ENCODE data around the gene ACTRT2. TPM values are rescaled to one million over a fixed set of nuclear protein-coding genes. Genes with fewer than 3 reads are reported as not detected.

ACTRT2 gene
- polyA plus RNA-seq, 4 donors: not detected

GRCh38 chr1:3001471-3002348, 19.6 kb upstream of the ACTRT2 start:
- no peak for DNase-seq (ENCODE audit: low read depth in 4 of 4, low spot score in 3 of 4)

GRCh38 chr1:3002349-3003038, 18.8 kb upstream of the ACTRT2 start:
- DNase-seq (ENCODE audit: low read depth in 4 of 4, low spot score in 3 of 4): no peak

GRCh38 chr1:3003039-3003940, 18.0 kb upstream of the ACTRT2 start:
- no peak for DNase-seq (ENCODE audit: low read depth in 4 of 4, low spot score in 3 of 4)

- no peak for DNase-seq (ENCODE audit: low read depth in 4 of 4, low spot score in 3 of 4)
Observed at GRCh38 chr1:3003941-3004270, 17.4 kb upstream of the ACTRT2 start.

GRCh38 chr1:3004285-3005205, 16.7 kb upstream of the ACTRT2 start:
- DNase-seq (ENCODE audit: low read depth in 4 of 4, low spot score in 3 of 4): no peak

GRCh38 chr1:3005771-3006170, 15.5 kb upstream of the ACTRT2 start:
- DNase-seq (ENCODE audit: low read depth in 4 of 4, low spot score in 3 of 4): no peak

GRCh38 chr1:3007298-3008147, 13.7 kb upstream of the ACTRT2 start:
- no peak for DNase-seq (ENCODE audit: low read depth in 4 of 4, low spot score in 3 of 4)

GRCh38 chr1:3009021-3009420, 12.2 kb upstream of the ACTRT2 start:
- DNase-seq (ENCODE audit: low read depth in 4 of 4, low spot score in 3 of 4): no peak

GRCh38 chr1:3009556-3009955, 11.7 kb upstream of the ACTRT2 start:
- no peak for DNase-seq (ENCODE audit: low read depth in 4 of 4, low spot score in 3 of 4)

GRCh38 chr1:3011127-3011526, 10.1 kb upstream of the ACTRT2 start:
- no peak for DNase-seq (ENCODE audit: low read depth in 4 of 4, low spot score in 3 of 4)

GRCh38 chr1:3011631-3012455, 9.4 kb upstream of the ACTRT2 start:
- peak; percentile 27 to 45 (median 36) for DNase-seq (ENCODE audit: low read depth in 4 of 4, low spot score in 3 of 4)

GRCh38 chr1:3012456-3013291, 8.6 kb upstream of the ACTRT2 start:
- peak; percentile 16 to 47 (median 24) for DNase-seq (ENCODE audit: low read depth in 4 of 4, low spot score in 3 of 4)

- DNase-seq (ENCODE audit: low read depth in 4 of 4, low spot score in 3 of 4): no peak
Observed at GRCh38 chr1:3013371-3014049, 7.8 kb upstream of the ACTRT2 start.

GRCh38 chr1:3014050-3014440, 7.2 kb upstream of the ACTRT2 start:
- DNase-seq (ENCODE audit: low read depth in 4 of 4, low spot score in 3 of 4): no peak

- no peak for DNase-seq (ENCODE audit: low read depth in 4 of 4, low spot score in 3 of 4)
Observed at GRCh38 chr1:3014443-3015268, 6.6 kb upstream of the ACTRT2 start.

GRCh38 chr1:3015269-3015635, 6.0 kb upstream of the ACTRT2 start:
- DNase-seq (ENCODE audit: low read depth in 4 of 4, low spot score in 3 of 4): no peak

Data from right renal pelvis (tissue), 4 donors.